Measurements from ENCODE around the gene ALG12. TPM values are rescaled to one million over a fixed set of nuclear protein-coding genes. Genes with fewer than 3 reads are reported as not detected.

The ALG12 gene
- total and polyA plus RNA-seq, 2 of the 8 experiments (the other 6 are each of a cell fraction or from before 2014, with no cell fraction given), result 13.4 to 22.5 TPM

DNA sequence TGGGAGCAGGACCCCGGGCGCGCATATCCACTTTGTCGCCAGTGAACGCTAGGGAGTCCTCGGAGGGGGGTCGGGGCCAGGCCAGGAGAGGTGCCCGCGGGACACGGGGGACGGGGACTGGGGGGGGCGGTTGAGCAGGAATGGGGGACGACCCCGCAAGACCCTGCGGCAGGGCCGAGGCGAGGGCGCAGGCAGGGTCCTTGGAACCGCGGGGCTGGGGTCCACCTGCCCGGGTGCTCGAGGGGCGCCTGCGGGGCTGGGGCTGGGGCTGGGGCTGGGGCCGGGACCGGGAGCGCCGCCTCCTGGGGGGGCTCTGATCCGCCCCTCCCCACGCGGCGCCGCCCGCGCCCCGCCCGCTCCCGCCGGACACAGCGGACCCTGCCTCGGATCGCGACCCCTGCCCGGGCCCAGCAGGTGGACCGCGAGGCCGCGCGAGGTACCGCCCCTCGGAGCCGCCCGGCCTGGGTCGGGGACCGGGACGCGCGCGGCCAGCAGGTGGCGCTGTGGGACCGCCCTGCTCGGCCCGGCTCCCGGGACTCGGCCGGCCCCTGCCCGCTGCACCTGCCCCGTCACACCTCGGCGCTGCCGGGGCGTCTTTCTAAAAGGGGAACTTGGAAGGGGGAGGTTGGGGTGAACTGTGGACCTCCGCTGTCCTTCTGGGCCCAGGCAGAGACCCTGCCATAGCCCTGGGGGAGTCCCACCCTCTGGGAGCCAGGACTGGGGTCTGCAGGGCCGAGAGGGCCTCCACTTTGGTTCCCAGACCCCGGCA lies 11.2 kb upstream of the ALG12 start (continued):
- TF ChIP-seq, protein P1, sequence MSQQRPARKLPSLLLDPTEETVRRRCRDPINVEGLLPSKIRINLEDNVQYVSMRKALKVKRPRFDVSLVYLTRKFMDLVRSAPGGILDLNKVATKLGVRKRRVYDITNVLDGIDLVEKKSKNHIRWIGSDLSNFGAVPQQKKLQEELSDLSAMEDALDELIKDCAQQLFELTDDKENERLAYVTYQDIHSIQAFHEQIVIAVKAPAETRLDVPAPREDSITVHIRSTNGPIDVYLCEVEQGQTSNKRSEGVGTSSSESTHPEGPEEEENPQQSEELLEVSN (IDR thresholded peaks at IDR 0.05), result no peak
- TF ChIP-seq KDM4A (IDR thresholded peaks at IDR 0.05; ENCODE audit: low read depth, low read length, severe bottlenecking), result peak; percentile 37

Data from H1 (cell line).